Urothelium cell line (cell line): ENCODE data around the gene NEDD4L.
A peak's percentile ranks its signal among the peaks of the same experiment; 100 is the strongest.

Source experiments
- DNase-seq: peaks from one replicate; pipeline ENCODE4 v3.0.0; 2011; ENCODE audit warnings: low spot score, mixed read lengths
- FAIRE-seq: peaks from 2 replicates; lab custom pipeline; 2011; peaks lifted over from hg19 to GRCh38; lab: Jason Lieb, UNC

Gene NEDD4L

GRCh38 chr18:58382446-58382845 is 338.4 kb downstream of the NEDD4L start:
- FAIRE-seq (no peak), DNase-seq (no peak)

- FAIRE-seq (no peak), DNase-seq (no peak)
Observed at GRCh38 chr18:58385472-58385871, 341.4 kb downstream of the NEDD4L start.

- FAIRE-seq (no peak), DNase-seq (no peak)
Observed at GRCh38 chr18:58386780-58387179, 342.8 kb downstream of the NEDD4L start.

- FAIRE-seq: no peak
- DNase-seq: no peak
Observed at GRCh38 chr18:58387716-58388115, 343.7 kb downstream of the NEDD4L start.

GRCh38 chr18:58388736-58389135 is 344.7 kb downstream of the NEDD4L start:
- no peak for DNase-seq

GRCh38 chr18:58389745-58390144 is 345.7 kb downstream of the NEDD4L start:
- no peak for FAIRE-seq
- no peak for DNase-seq

More at GRCh38 chr18:58388736-58389135, 344.7 kb downstream of the NEDD4L start:
- no peak for FAIRE-seq

- FAIRE-seq: no peak
- no peak for DNase-seq
Observed at GRCh38 chr18:58390399-58390798, 346.4 kb downstream of the NEDD4L start.

GRCh38 chr18:58391231-58391825 is 347.3 kb downstream of the NEDD4L start:
- DNase-seq (no peak), FAIRE-seq (no peak)

- DNase-seq: no peak
- no peak for FAIRE-seq
Observed at GRCh38 chr18:58391932-58392323, 347.9 kb downstream of the NEDD4L start.

- DNase-seq (no peak), FAIRE-seq (no peak)
Observed at GRCh38 chr18:58392324-58393000, 348.4 kb downstream of the NEDD4L start.

GRCh38 chr18:58393295-58393694 is 349.3 kb downstream of the NEDD4L start:
- FAIRE-seq (no peak), DNase-seq (no peak)

GRCh38 chr18:58394046-58394445 is 350.0 kb downstream of the NEDD4L start:
- FAIRE-seq: no peak

GRCh38 chr18:58394602-58395425 is 350.8 kb downstream of the NEDD4L start:
- FAIRE-seq (no peak), DNase-seq (no peak)

More at GRCh38 chr18:58394046-58394445, 350.0 kb downstream of the NEDD4L start:
- DNase-seq: no peak

- no peak for FAIRE-seq
- no peak for DNase-seq
Observed at GRCh38 chr18:58396144-58396543, 352.1 kb downstream of the NEDD4L start.

GRCh38 chr18:58396966-58397365 is 352.9 kb downstream of the NEDD4L start:
- FAIRE-seq (no peak), DNase-seq (no peak)

- no peak for FAIRE-seq
Observed at GRCh38 chr18:58397385-58398132, 353.5 kb downstream of the NEDD4L start.

GRCh38 chr18:58398648-58399398 is 354.8 kb downstream of the NEDD4L start:
- no peak for FAIRE-seq
- DNase-seq: no peak

More at GRCh38 chr18:58397385-58398132, 353.5 kb downstream of the NEDD4L start:
- DNase-seq: no peak

- FAIRE-seq: no peak
- no peak for DNase-seq
Observed at GRCh38 chr18:58400331-58400870, 356.4 kb downstream of the NEDD4L start.

GRCh38 chr18:58401191-58401590 is 357.2 kb downstream of the NEDD4L start:
- DNase-seq (no peak), FAIRE-seq (no peak)

GRCh38 chr18:58402247-58402646 is 358.2 kb downstream of the NEDD4L start:
- DNase-seq (peak; percentile 30), FAIRE-seq (no peak)
